Endothelial cell (in vitro differentiated cells): Measurements from ENCODE around the gene ATCAY. TPM values are rescaled to one million over a fixed set of nuclear protein-coding genes. Genes with fewer than 3 reads are reported as not detected.

Experiments used
- DNase-seq: peaks from one replicate; pipeline ENCODE4 v3.0.0; 2021; ENCODE audit warnings: low spot score
- H3K27ac Mint-ChIP-seq: one replicate; pipeline ENCODE4 v1.8.0; 2021; ENCODE audit warnings: mixed read lengths, inconsistent platforms; ENCODE audit not compliant: unreplicated experiment
- H3K27me3 Mint-ChIP-seq: one replicate; pipeline ENCODE4 v1.8.0; 2021; ENCODE audit warnings: mild to moderate bottlenecking, moderate library complexity, mixed read lengths, inconsistent platforms; ENCODE audit not compliant: unreplicated experiment
- H3K36me3 Mint-ChIP-seq: one replicate; pipeline ENCODE4 v1.8.0; 2021; ENCODE audit warnings: mild to moderate bottlenecking, low read depth, mixed read lengths, inconsistent platforms; ENCODE audit not compliant: unreplicated experiment
- H3K4me1 Mint-ChIP-seq: one replicate; pipeline ENCODE4 v1.8.0; 2021; ENCODE audit warnings: mild to moderate bottlenecking, mixed read lengths, inconsistent platforms; ENCODE audit not compliant: unreplicated experiment
- H3K4me3 Mint-ChIP-seq: one replicate; pipeline ENCODE4 v1.8.0; 2021; ENCODE audit warnings: mild to moderate bottlenecking, mixed read lengths, inconsistent platforms; ENCODE audit not compliant: unreplicated experiment
- H3K9me3 Mint-ChIP-seq: one replicate; pipeline ENCODE4 v1.8.0; 2021; ENCODE audit warnings: mixed read lengths, inconsistent platforms; ENCODE audit not compliant: unreplicated experiment
- total RNA-seq: library from RNA; stranded (reverse); fragmentation: NEBNext Ultra II Directional; extraction: Animal tissue kit (Norgen Biotek cat#: 25700); gene quantifications from one replicate; pipeline ENCODE4 v1.2.1, GENCODE V29; 2021; ENCODE audit not compliant: unreplicated experiment
- TF ChIP-seq, protein P1 (sequence below): fragments of 200-600 bp; sonication (generic); IDR thresholded peaks from one replicate; pipeline ENCODE4 v1.5.0; 2021; ENCODE audit warnings: antibody characterized with exemption; ENCODE audit not compliant: unreplicated experiment

ATCAY gene
- total RNA-seq, 1 donor from 2014 or later, result 0.67 TPM

- TF ChIP-seq, protein P1, sequence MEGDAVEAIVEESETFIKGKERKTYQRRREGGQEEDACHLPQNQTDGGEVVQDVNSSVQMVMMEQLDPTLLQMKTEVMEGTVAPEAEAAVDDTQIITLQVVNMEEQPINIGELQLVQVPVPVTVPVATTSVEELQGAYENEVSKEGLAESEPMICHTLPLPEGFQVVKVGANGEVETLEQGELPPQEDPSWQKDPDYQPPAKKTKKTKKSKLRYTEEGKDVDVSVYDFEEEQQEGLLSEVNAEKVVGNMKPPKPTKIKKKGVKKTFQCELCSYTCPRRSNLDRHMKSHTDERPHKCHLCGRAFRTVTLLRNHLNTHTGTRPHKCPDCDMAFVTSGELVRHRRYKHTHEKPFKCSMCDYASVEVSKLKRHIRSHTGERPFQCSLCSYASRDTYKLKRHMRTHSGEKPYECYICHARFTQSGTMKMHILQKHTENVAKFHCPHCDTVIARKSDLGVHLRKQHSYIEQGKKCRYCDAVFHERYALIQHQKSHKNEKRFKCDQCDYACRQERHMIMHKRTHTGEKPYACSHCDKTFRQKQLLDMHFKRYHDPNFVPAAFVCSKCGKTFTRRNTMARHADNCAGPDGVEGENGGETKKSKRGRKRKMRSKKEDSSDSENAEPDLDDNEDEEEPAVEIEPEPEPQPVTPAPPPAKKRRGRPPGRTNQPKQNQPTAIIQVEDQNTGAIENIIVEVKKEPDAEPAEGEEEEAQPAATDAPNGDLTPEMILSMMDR, result no peak
- H3K36me3 Mint-ChIP-seq, result no peaks in the 10 kb centered on the region
- no peaks in the 10 kb centered on the region for H3K4me1 Mint-ChIP-seq
- peaks cover 2% of the 10 kb centered on the region for H3K27me3 Mint-ChIP-seq
- no peak overlapping the region for H3K27ac Mint-ChIP-seq
- no peak overlapping the region for H3K4me3 Mint-ChIP-seq
- H3K9me3 Mint-ChIP-seq, result no peaks in the 10 kb centered on the region
- no peak for DNase-seq
Measured at GRCh38 chr19:3834349-3835054, 46.0 kb upstream of the ATCAY start.

DNA sequence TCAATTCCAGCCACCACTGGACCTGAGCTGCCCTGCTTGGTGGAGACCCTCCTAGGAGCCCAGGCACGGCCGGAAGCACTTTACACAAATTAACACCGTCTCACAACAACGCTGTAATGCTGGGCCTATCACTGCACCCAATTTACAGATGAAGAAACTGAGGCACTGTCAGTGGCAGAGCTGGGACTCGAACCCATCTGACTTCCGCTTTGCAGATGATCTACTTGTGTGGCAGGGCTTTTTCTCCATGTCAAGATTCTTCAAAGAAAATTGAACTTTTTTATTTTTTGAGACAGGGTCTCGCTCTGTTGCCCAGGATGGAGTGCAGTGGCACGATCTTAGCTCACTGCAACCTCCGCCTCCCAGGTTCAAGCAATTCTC is 45.4 kb upstream of the ATCAY start:
- Mint-ChIP-seq H3K36me3 (no peaks in the 10 kb centered on the region), H3K27me3 (peaks cover 2% of the 10 kb centered on the region), H3K27ac (no peak overlapping the region), H3K4me3 (no peak overlapping the region), H3K9me3 (no peaks in the 10 kb centered on the region), H3K4me1 (no peaks in the 10 kb centered on the region)
- no peak for DNase-seq
- TF ChIP-seq, protein P1, result no peak

DNA sequence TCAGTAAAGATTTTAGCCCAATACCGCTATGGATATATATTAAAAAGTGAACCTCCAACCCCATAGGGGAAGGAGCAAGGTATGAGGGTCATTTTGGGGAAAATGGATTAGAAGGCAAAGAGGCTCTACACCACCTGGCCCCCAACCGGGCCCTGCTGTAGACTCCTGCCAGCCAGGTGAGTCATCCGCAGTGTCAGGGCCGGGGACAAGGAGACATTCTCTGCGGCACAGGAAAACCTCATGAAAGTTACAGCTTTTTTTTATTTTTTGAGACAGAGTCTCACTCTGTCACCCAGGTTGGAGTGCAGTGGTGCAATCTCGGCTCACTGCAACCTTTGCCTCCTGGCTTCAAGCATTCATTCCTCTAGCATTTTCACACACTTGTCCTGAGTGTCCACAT is 43.6 kb upstream of the ATCAY start:
- Mint-ChIP-seq H3K27me3 (peaks cover 2% of the 10 kb centered on the region), H3K36me3 (no peaks in the 10 kb centered on the region), H3K9me3 (no peaks in the 10 kb centered on the region), H3K4me3 (no peak overlapping the region), H3K27ac (no peak overlapping the region), H3K4me1 (no peaks in the 10 kb centered on the region)
- DNase-seq, result no peak
- TF ChIP-seq, protein P1, result no peak

DNA sequence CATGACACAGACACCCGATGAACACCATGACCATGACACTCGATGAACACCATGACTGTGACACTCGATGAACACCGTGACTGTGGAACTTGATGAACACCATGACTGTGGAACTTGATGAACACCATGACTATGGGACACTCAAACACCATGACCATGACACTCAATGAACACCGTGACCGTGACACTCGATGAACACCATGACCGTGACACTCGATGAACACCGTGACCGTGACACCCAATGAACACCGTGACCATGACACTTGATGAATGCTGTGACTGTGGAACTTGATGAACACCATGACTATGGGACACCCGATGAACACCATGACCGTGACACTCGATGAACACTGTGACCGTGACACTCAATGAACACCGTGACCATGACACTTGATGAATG is 43.2 kb upstream of the ATCAY start:
- Mint-ChIP-seq H3K4me1 (no peaks in the 10 kb centered on the region), H3K27ac (no peak overlapping the region), H3K4me3 (no peak overlapping the region), H3K27me3 (peaks cover 2% of the 10 kb centered on the region), H3K9me3 (no peaks in the 10 kb centered on the region), H3K36me3 (no peaks in the 10 kb centered on the region)
- no peak for DNase-seq
- TF ChIP-seq, protein P1, result no peak

GRCh38 chr19:3837922-3838321 is 42.6 kb upstream of the ATCAY start:
- no peak for DNase-seq
- Mint-ChIP-seq H3K9me3 (no peaks in the 10 kb centered on the region), H3K4me1 (no peaks in the 10 kb centered on the region), H3K36me3 (no peaks in the 10 kb centered on the region), H3K27me3 (peaks cover 2% of the 10 kb centered on the region), H3K4me3 (no peak overlapping the region), H3K27ac (no peak overlapping the region)
- TF ChIP-seq, protein P1, result no peak
